HG03139 (cell line): ENCODE results near the gene OPCML.

Experiments
- ATAC-seq: cut with Tn5 transposase; IDR thresholded peaks from one replicate; pipeline ENCODE4 v1.9.1; 2021; ENCODE audit not compliant: unreplicated experiment

OPCML gene

GRCh38 chr11:132601875-132602274, 930.4 kb downstream of the OPCML start:
- no peak for ATAC-seq

- no peak for ATAC-seq
Measured at GRCh38 chr11:132595711-132596134, 936.6 kb downstream of the OPCML start.

GRCh38 chr11:132595246-132595645, 937.1 kb downstream of the OPCML start:
- no peak for ATAC-seq

- ATAC-seq: no peak
Measured at GRCh38 chr11:132590986-132591385, 941.3 kb downstream of the OPCML start.

GRCh38 chr11:132590554-132590953, 941.7 kb downstream of the OPCML start:
- ATAC-seq: no peak

GRCh38 chr11:132589791-132590190, 942.5 kb downstream of the OPCML start:
- ATAC-seq: no peak

GRCh38 chr11:132588366-132588765, 943.9 kb downstream of the OPCML start:
- no peak for ATAC-seq

- no peak for ATAC-seq
Measured at GRCh38 chr11:132587716-132588115, 944.6 kb downstream of the OPCML start.

- ATAC-seq: no peak
Measured at GRCh38 chr11:132586801-132587200, 945.5 kb downstream of the OPCML start.

- no peak for ATAC-seq
Measured at GRCh38 chr11:132579634-132580327, 952.5 kb downstream of the OPCML start.

- ATAC-seq: no peak
Measured at GRCh38 chr11:132579136-132579535, 953.2 kb downstream of the OPCML start.

GRCh38 chr11:132578580-132578979, 953.7 kb downstream of the OPCML start:
- ATAC-seq: no peak

GRCh38 chr11:132576706-132577105, 955.6 kb downstream of the OPCML start:
- ATAC-seq: no peak

- no peak for ATAC-seq
Measured at GRCh38 chr11:132564091-132564885, 968.0 kb downstream of the OPCML start.

GRCh38 chr11:132563050-132563449, 969.3 kb downstream of the OPCML start:
- ATAC-seq: no peak

- ATAC-seq: no peak
Measured at GRCh38 chr11:132561937-132562336, 970.4 kb downstream of the OPCML start.

GRCh38 chr11:132559331-132560036, 972.8 kb downstream of the OPCML start:
- no peak for ATAC-seq

GRCh38 chr11:132556316-132556715, 976.0 kb downstream of the OPCML start:
- ATAC-seq: no peak

GRCh38 chr11:132555617-132556016, 976.7 kb downstream of the OPCML start:
- no peak for ATAC-seq

- no peak for ATAC-seq
Measured at GRCh38 chr11:132551016-132551415, 981.3 kb downstream of the OPCML start.

GRCh38 chr11:132549561-132549960, 982.7 kb downstream of the OPCML start:
- ATAC-seq: no peak

- no peak for ATAC-seq
Measured at GRCh38 chr11:132549001-132549400, 983.3 kb downstream of the OPCML start.
